Liver (tissue), 3 donors: ENCODE data around the gene CFAP157.

Experiments
- CTCF ChIP-seq: fragments of 150-350 bp; IDR thresholded peaks from 2 replicates; pipeline ENCODE4 v1.5.1; 2017; ENCODE audit warnings: improper control_type of control experiment, low read depth, low read length; ENCODE audit not compliant: missing input control
- EGR1 ChIP-seq, 2 donors: IDR thresholded peaks; 2 replicates each; pipeline ENCODE4 v1.6.1; 2016 to 2018; ENCODE audit warnings: antibody characterized with exemption in 2 of 2, low read depth in 2 of 2
- FOXA1 ChIP-seq: IDR thresholded peaks from 2 replicates; pipeline ENCODE4 v1.6.1; 2016; ENCODE audit warnings: antibody characterized with exemption
- GABPA ChIP-seq, 2 donors: IDR thresholded peaks in 1 of 2; conservative IDR thresholded peaks in 1 of 2; 2 replicates each; pipeline ENCODE4 v1.6.1; 2016; ENCODE audit warnings: antibody characterized with exemption in 2 of 2, mild to moderate bottlenecking in 1 of 2, moderate library complexity in 1 of 2
- JUND ChIP-seq, 2 donors: IDR thresholded peaks; 2 replicates each; pipeline ENCODE4 v1.6.1; 2016; ENCODE audit warnings: antibody characterized with exemption in 2 of 2
- MAX ChIP-seq: IDR thresholded peaks from 2 replicates; pipeline ENCODE4 v1.6.1; 2016; ENCODE audit warnings: antibody characterized with exemption
- RAD21 ChIP-seq, 2 donors: IDR thresholded peaks; 2 replicates each; pipeline ENCODE4 v1.6.1; 2016; ENCODE audit warnings: antibody characterized with exemption in 2 of 2, mild to moderate bottlenecking in 2 of 2
- REST ChIP-seq: IDR thresholded peaks from 2 replicates; pipeline ENCODE4 v1.6.1; 2016; ENCODE audit warnings: antibody characterized with exemption, mild to moderate bottlenecking
- RXRA ChIP-seq, 2 donors: IDR thresholded peaks; 2 replicates each; pipeline ENCODE4 v1.6.1; 2017 to 2018; ENCODE audit warnings: antibody characterized with exemption in 2 of 2, mild to moderate bottlenecking in 1 of 2
- SP1 ChIP-seq: IDR thresholded peaks from 2 replicates; pipeline ENCODE4 v1.6.1; 2018; ENCODE audit warnings: antibody characterized with exemption, mild to moderate bottlenecking
- TAF1 ChIP-seq: conservative IDR thresholded peaks from 2 replicates; pipeline ENCODE4 v1.6.1; 2016; ENCODE audit warnings: antibody characterized with exemption, mild to moderate bottlenecking
- YY1 ChIP-seq: IDR thresholded peaks from 2 replicates; pipeline ENCODE4 v1.6.1; 2016; ENCODE audit warnings: antibody characterized with exemption, mild to moderate bottlenecking
- donor health status: healthy.
- donor health status: healthy.

- peak; percentile 14 for TF ChIP-seq REST
- TF ChIP-seq CTCF: no peak
- no peak for TF ChIP-seq MAX
- TF ChIP-seq RXRA (IDR thresholded peaks at IDR 0.05): no peak
- peak; percentile 76 for TF ChIP-seq SP1
- no peak for TF ChIP-seq RAD21 (IDR thresholded peaks at IDR 0.05)
- no peak for TF ChIP-seq TAF1
- TF ChIP-seq EGR1 (IDR thresholded peaks at IDR 0.05; ENCODE audit: low read depth in 2 of 2): no peak
- no peak for TF ChIP-seq JUND (IDR thresholded peaks at IDR 0.05)
- peak in 1 of 2 donors; percentile 79 for TF ChIP-seq GABPA (IDR thresholded peaks at IDR 0.05 in 1 of 2, conservative IDR thresholded peaks at IDR 0.05 in 1 of 2)
- peak; percentile 100 for TF ChIP-seq YY1
- TF ChIP-seq FOXA1: no peak
These were observed 8.9 kb downstream of the CFAP157 start, which contains the start of the genes PTRH1 and TTC16 for GRCh38 chr9:127715470-127716337.
